ENCODE results near the gene TMEM132C. TPM values are rescaled to one million over a fixed set of nuclear protein-coding genes. Genes with fewer than 3 reads are reported as not detected.

TMEM132C gene
- total and polyA plus RNA-seq, 2 of the 13 experiments (the other 11 are each of a cell fraction or from before 2014, with no cell fraction given) = not detected

DNA sequence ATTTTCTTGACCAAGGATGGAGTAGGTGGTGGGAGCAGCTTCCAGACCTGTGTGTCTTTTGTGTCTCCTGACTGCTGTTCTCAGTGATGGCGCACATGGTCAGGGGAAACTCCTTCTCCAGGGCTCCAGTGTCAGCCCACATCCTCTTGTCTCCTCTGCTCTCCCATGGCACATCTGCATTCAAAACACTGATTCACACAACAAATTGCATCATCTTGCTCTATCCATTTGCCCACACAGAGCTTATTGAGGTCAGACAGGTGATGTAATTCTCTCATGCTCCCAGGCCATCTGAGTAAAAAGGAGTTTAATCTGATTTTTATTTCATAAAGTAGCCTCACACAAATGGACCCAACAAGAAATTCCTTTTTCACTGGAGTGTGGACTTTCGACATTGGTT lies 21.8 kb upstream of the TMEM132C start (continued):
- TF ChIP-seq AGO1 (IDR thresholded peaks at IDR 0.05; ENCODE audit: low read depth, low read length, poor library complexity, severe bottlenecking) (no peak), SOX13 (IDR thresholded peaks at IDR 0.05) (no peak), SOX13 (CRISPR knock-in tag; conservative IDR thresholded peaks at IDR 0.05 in 1 of 2, IDR thresholded peaks at IDR 0.05 in 1 of 2) (no peak)

- in situ Hi-C loops (cut with HindIII; ENCODE audit: extremely low pct_ligation_motif_present, low pct_unique_long_range_greater_than_20kb) = no loop called here
- intact Hi-C loops (cut with micrococcal nuclease; ENCODE audit: unreplicated experiment) = no loop called here
- no peak overlapping the region for H3K9ac ChIP-seq (ENCODE audit: insufficient read depth, low read depth, low read length)
- TF ChIP-seq E2F1 (CRISPR knock-in tag; IDR thresholded peaks at IDR 0.05) = no peak
- TF ChIP-seq CHD4 (IDR thresholded peaks at IDR 0.05; ENCODE audit: borderline replicate concordance, low read length) = no peak
- no peak for TF ChIP-seq ZBTB38 (CRISPR knock-in tag; IDR thresholded peaks at IDR 0.05)
- no peak overlapping the region for H3K27ac ChIP-seq (ENCODE audit: extremely low read length, insufficient read depth, low read length)
- no TSS peak for BruUV-seq (replicated peaks)
- ATAC-seq (no peak), FAIRE-seq (no peak), DNase-seq (ENCODE audit: low spot score) (no peak)
- WGBS (ENCODE audit: low lambda C conversion rate) = 41% methylated on average over 7 of the region's 7 CpGs
- CTCF ChIA-PET (ENCODE audit: low intra/inter-chr PET ratio, low total read pairs) = no interaction called here
- H3K4me3 ChIP-seq (replicated peaks in 1 of 3; ENCODE audit: insufficient read depth in 1 of 3, low read depth in 2 of 3, low read length in 3 of 3) = no peak overlapping the region
- H3K4me1 ChIP-seq (ENCODE audit: insufficient read depth, low read length) = no peaks in the 10 kb centered on the region
- H4K20me1 ChIP-seq (ENCODE audit: insufficient read depth, low read length) = no peaks in the 10 kb centered on the region
- H3K27me3 ChIP-seq (ENCODE audit: control insufficient read depth in 1 of 2, insufficient read depth in 2 of 2, low read length in 2 of 2) = no peaks in the 10 kb centered on the region
- no peak overlapping the region for H3K4me2 ChIP-seq (ENCODE audit: low read depth, low read length)
- H3K36me3 ChIP-seq (replicated peaks in 1 of 2; ENCODE audit: control insufficient read depth in 1 of 2, insufficient read depth in 2 of 2, low read length in 2 of 2) = no peaks in the 10 kb centered on the region
- H3K79me2 ChIP-seq (ENCODE audit: insufficient read depth, low read length) = no peaks in the 10 kb centered on the region
- POLR2A ChIA-PET = no interaction called here
- H2AFZ ChIP-seq (ENCODE audit: low read length) = no peak overlapping the region
- H3K9me3 ChIP-seq (ENCODE audit: low read length) = peaks cover 41% of the 10 kb centered on the region
These were observed 21.1 kb upstream of the TMEM132C start for GRCh38 chr12:128245905-128246304.

DNA sequence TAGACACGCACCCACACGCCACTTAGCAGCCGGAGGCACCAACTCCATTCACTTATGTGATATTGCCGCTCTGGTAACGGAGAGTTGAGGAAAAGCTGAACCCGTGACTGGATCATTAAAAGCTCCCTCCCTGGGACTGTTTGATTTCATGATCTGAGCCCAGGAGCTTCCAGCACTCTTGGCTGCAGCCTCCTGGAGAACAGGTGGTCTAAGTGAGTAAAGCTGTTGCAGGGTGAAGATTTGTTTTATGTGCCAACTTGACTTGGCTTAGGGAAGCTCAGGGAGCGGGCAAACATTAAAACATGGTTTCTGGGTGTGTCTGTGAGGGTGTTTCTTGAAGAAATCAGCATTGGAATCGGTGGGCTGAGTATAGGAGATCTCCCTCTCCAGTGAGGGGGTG lies 16.9 kb upstream of the TMEM132C start:
- 15% methylated on average over 8 of the region's 8 CpGs for WGBS (ENCODE audit: low lambda C conversion rate)
- no peak for DNase-seq (ENCODE audit: low spot score)
- Histone ChIP-seq H4K20me1 (ENCODE audit: insufficient read depth, low read length) (no peaks in the 10 kb centered on the region), H3K4me2 (ENCODE audit: low read depth, low read length) (no peak overlapping the region), H3K9ac (ENCODE audit: insufficient read depth, low read depth, low read length) (no peak overlapping the region), H3K4me1 (ENCODE audit: insufficient read depth, low read length) (no peaks in the 10 kb centered on the region), H3K9me3 (ENCODE audit: low read length) (peaks cover 19% of the 10 kb centered on the region; the same call in 1 of the 2 replicates), H3K4me3 (replicated peaks in 1 of 3; ENCODE audit: insufficient read depth in 1 of 3, low read depth in 2 of 3, low read length in 3 of 3) (no peak overlapping the region), H3K27me3 (ENCODE audit: control insufficient read depth in 1 of 2, insufficient read depth in 2 of 2, low read length in 2 of 2) (no peaks in the 10 kb centered on the region), H2AFZ (ENCODE audit: low read length) (no peak overlapping the region), H3K79me2 (ENCODE audit: insufficient read depth, low read length) (no peaks in the 10 kb centered on the region), H3K36me3 (replicated peaks in 1 of 2; ENCODE audit: control insufficient read depth in 1 of 2, insufficient read depth in 2 of 2, low read length in 2 of 2) (no peaks in the 10 kb centered on the region), H3K27ac (ENCODE audit: extremely low read length, insufficient read depth, low read length) (no peak overlapping the region)
- FAIRE-seq = no peak
- BruUV-seq (replicated peaks) = no TSS peak
- in situ Hi-C loops (cut with HindIII; ENCODE audit: extremely low pct_ligation_motif_present, low pct_unique_long_range_greater_than_20kb) (loop anchor here (10.0 kb wide), 1 partner anchor 1665 kb away; no protein-coding TSS in a partner anchor), intact Hi-C loops (cut with micrococcal nuclease; ENCODE audit: unreplicated experiment) (no loop called here)
- ChIA-PET POLR2A (no interaction called here), CTCF (ENCODE audit: low intra/inter-chr PET ratio, low total read pairs) (no interaction called here)
- no peak for ATAC-seq
- no peak for TF ChIP-seq ISX (CRISPR knock-in tag; conservative IDR thresholded peaks at IDR 0.05)
- TF ChIP-seq ZNF768 (CRISPR knock-in tag; IDR thresholded peaks at IDR 0.05) = no peak
- no peak for TF ChIP-seq ZNF546 (CRISPR knock-in tag; conservative IDR thresholded peaks at IDR 0.05)
- TF ChIP-seq, protein P1, sequence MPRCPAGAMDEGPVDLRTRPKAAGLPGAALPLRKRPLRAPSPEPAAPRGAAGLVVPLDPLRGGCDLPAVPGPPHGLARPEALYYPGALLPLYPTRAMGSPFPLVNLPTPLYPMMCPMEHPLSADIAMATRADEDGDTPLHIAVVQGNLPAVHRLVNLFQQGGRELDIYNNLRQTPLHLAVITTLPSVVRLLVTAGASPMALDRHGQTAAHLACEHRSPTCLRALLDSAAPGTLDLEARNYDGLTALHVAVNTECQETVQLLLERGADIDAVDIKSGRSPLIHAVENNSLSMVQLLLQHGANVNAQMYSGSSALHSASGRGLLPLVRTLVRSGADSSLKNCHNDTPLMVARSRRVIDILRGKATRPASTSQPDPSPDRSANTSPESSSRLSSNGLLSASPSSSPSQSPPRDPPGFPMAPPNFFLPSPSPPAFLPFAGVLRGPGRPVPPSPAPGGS (CRISPR knock-in tag; IDR thresholded peaks at IDR 0.05) = no peak
- TF ChIP-seq, protein P2, sequence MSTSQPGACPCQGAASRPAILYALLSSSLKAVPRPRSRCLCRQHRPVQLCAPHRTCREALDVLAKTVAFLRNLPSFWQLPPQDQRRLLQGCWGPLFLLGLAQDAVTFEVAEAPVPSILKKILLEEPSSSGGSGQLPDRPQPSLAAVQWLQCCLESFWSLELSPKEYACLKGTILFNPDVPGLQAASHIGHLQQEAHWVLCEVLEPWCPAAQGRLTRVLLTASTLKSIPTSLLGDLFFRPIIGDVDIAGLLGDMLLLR (CRISPR knock-in tag; IDR thresholded peaks at IDR 0.05) = no peak
- TF ChIP-seq, protein P3, sequence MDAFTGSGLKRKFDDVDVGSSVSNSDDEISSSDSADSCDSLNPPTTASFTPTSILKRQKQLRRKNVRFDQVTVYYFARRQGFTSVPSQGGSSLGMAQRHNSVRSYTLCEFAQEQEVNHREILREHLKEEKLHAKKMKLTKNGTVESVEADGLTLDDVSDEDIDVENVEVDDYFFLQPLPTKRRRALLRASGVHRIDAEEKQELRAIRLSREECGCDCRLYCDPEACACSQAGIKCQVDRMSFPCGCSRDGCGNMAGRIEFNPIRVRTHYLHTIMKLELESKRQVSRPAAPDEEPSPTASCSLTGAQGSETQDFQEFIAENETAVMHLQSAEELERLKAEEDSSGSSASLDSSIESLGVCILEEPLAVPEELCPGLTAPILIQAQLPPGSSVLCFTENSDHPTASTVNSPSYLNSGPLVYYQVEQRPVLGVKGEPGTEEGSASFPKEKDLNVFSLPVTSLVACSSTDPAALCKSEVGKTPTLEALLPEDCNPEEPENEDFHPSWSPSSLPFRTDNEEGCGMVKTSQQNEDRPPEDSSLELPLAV (CRISPR knock-in tag; conservative IDR thresholded peaks at IDR 0.05; ENCODE audit: low read depth) = no peak
- no peak for TF ChIP-seq YY1 (IDR thresholded peaks at IDR 0.05; ENCODE audit: insufficient read depth, insufficient replicate concordance, low read depth, low read length)
